Measurements from ENCODE around the gene MAML1. TPM values are rescaled to one million over a fixed set of nuclear protein-coding genes. Genes with fewer than 3 reads are reported as not detected.

The MAML1 gene
- total and polyA plus RNA-seq, 2 donors (not counting 1 experiment from before 2014, with no cell fraction given), result 12.0 to 50.6 TPM

- Histone ChIP-seq H4K20me1 (ENCODE audit: control insufficient read depth, insufficient read depth, low read length, poor library complexity, severe bottlenecking) (peaks cover 58% of the 10 kb centered on the region), H3K4me2 (replicated peaks; ENCODE audit: low read depth, low read length, poor library complexity, severe bottlenecking) (peak overlapping the region; percentile 98), H3K4me1 (ENCODE audit: control insufficient read depth in 2 of 2, insufficient read depth in 2 of 2, low read length in 2 of 2) (peaks cover 39 to 50% of the 10 kb centered on the region in 2 donors), H3K9ac (ENCODE audit: low read length) (peak overlapping the region; percentile 98), H3K27ac (ENCODE audit: low read length in 2 of 2) (peak overlapping the region; percentile 91 to 98), H2AFZ (ENCODE audit: insufficient read depth, low read depth, low read length, poor library complexity, severe bottlenecking) (no peak overlapping the region), H3K36me3 (replicated peaks in 1 of 2; ENCODE audit: control extremely low read depth in 1 of 2, control insufficient read depth in 1 of 2, extremely low read depth in 1 of 2, insufficient read depth in 2 of 2, low read length in 1 of 2) (peaks cover 2 to 34% of the 10 kb centered on the region in 2 experiments), H3K27me3 (replicated peaks in 1 of 4; ENCODE audit: control extremely low read depth in 1 of 4, control insufficient read depth in 3 of 4, insufficient read depth in 4 of 4, low read length in 3 of 4) (peaks cover 0 to 4% (median 0%) of the 10 kb centered on the region in 4 experiments), H3K9me3 (ENCODE audit: control extremely low read depth in 1 of 3, control insufficient read depth in 2 of 3, insufficient read depth in 1 of 3, low read length in 2 of 3) (no peaks in the 10 kb centered on the region), H3K4me3 (ENCODE audit: control extremely low read depth in 1 of 5, extremely low read depth in 1 of 5, insufficient read depth in 1 of 5, low read depth in 2 of 5, low read length in 4 of 5) (peak overlapping the region; percentile 22 to 94 (median 81)), H3K79me2 (ENCODE audit: control insufficient read depth, insufficient read depth, low read length) (peaks cover 66% of the 10 kb centered on the region)
- TF ChIP-seq EZH2 (IDR thresholded peaks at IDR 0.05; ENCODE audit: borderline replicate concordance, insufficient read depth, low read depth, low read length, poor library complexity, severe bottlenecking) (no peak), CTCF (IDR thresholded peaks at IDR 0.05) (peak; percentile 41)
- Mint-ChIP-seq H3K27ac (peak overlapping the region; percentile 98), H3K9me3 (ENCODE audit: insufficient read depth) (no peaks in the 10 kb centered on the region), H3K27me3 (no peaks in the 10 kb centered on the region), H3K4me3 (peak overlapping the region; percentile 98), H3K4me1 (peaks cover 55% of the 10 kb centered on the region)
- under 1% methylated on average over 51 of the region's 54 CpGs for WGBS (ENCODE audit: insufficient coverage)
- ChIA-PET POLR2A (interaction anchor here (0.7 to 3.4 kb wide), 13 partner anchors 7 to 150 kb away, joined by 3 to 44 read pairs (median 3); partner anchors contain the start of genes LTC4S, MAML1 and MGAT4B), CTCF (interaction anchor here (1.0 to 2.5 kb wide), 6 partner anchors 15 to 154 kb away, joined by 3 to 24 read pairs (median 5); partner anchors contain the start of gene MRNIP)
- peak; percentile 89 for DNase-seq
- peak; percentile 48 for ATAC-seq (ENCODE audit: low read depth)
- intact Hi-C loops (cut with micrococcal nuclease), result loop anchor here (1.0 kb wide), 3 partner anchors 10 to 123 kb away; partner anchors contain the start of genes CANX and MRNIP
Measured at GRCh38 chr5:179821298-179822058, 88.9 kb downstream of the MAML1 start.

Data from B cell (primary cell).